Erythroblast (primary cell): ENCODE data around the gene SSUH2.

Experiments
- GATA1 ChIP-seq: IDR thresholded peaks from 2 replicates; pipeline ENCODE4 v1.6.1; 2011; ENCODE audit warnings: low read depth, mild to moderate bottlenecking, control low read depth, low read length, moderate library complexity
- POLR2A ChIP-seq: IDR thresholded peaks from 2 replicates; pipeline ENCODE4 v1.6.1; 2011; ENCODE audit warnings: mild to moderate bottlenecking, low read length

- TF ChIP-seq POLR2A (no peak), GATA1 (no peak)
These were observed 26.7 kb downstream of the SSUH2 start for GRCh38 chr3:8617921-8618320.
